Measurements from ENCODE around the gene CHD8. TPM values are rescaled to one million over a fixed set of nuclear protein-coding genes. Genes with fewer than 3 reads are reported as not detected.
A peak's percentile ranks its signal among the peaks of the same experiment; 100 is the strongest.

Gene CHD8
- total and polyA plus RNA-seq, 10 of the 15 experiments (the other 5 are each of a cell fraction or from before 2014, with no cell fraction given) = 20.2 to 79.5 (median 35.5) TPM

DNA sequence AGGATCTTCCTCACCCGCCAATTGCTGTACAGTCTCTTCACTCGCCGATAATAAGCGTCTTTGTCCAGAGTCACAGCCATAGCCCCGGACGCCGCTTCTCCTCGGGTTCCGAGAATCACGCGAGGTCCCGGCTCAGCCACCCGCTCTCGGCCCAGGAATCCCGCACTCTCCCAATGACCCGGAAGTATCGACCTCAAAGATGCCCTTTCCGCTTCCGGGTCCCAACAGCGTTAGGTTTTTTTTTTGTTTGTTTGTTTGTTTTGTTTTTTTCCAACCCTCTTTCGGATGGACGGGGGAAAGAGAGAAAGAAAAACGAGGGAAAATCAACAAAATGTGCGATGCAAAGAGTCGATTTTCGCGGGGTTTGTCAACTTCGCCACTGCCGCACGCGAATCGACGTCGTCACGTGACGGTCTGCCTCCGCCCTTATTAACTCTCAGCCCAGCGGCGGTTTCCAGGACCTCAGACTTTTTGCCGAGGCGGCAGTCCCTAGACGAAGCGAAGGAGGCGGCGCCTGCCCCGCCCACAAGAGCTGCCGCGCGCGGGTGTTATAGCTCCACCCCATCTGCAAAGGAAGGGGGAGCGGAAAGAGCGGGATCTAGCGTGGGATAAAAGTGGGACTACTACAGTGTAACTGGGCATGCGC lies 72.0 kb downstream of the CHD8 start, which contains the start of gene SUPT16H (continued):
- no peak for TF ChIP-seq IRF4 (IDR thresholded peaks at IDR 0.05; ENCODE audit: low read depth, low read length)
- TF ChIP-seq PKNOX1 (IDR thresholded peaks at IDR 0.05) = peak; percentile 69; the same call in 1 of the 2 replicates
- TF ChIP-seq HDAC2 (IDR thresholded peaks at IDR 0.05) = no peak
- peak; percentile 99 for TF ChIP-seq RAD51 (IDR thresholded peaks at IDR 0.05)
- TF ChIP-seq SKIL (IDR thresholded peaks at IDR 0.05; ENCODE audit: low read depth, poor library complexity, severe bottlenecking) = no peak
- TF ChIP-seq KLF5 (IDR thresholded peaks at IDR 0.05; ENCODE audit: partially characterized antibody) = peak; percentile 58
- TF ChIP-seq MTA2 (IDR thresholded peaks at IDR 0.05; ENCODE audit: low read depth) = peak; percentile 89
- TF ChIP-seq KDM1A (IDR thresholded peaks at IDR 0.05; ENCODE audit: borderline replicate concordance) = no peak
- TF ChIP-seq MXI1 (IDR thresholded peaks at IDR 0.05; ENCODE audit: low read depth, low read length) = peak; percentile 80; the same call in 1 of the 2 replicates
- peak; percentile 56 for TF ChIP-seq PML (IDR thresholded peaks at IDR 0.05; ENCODE audit: low read length)
- peak; percentile 71 for TF ChIP-seq CHD2 (IDR thresholded peaks at IDR 0.05; ENCODE audit: borderline replicate concordance, low read depth, low read length)
- TF ChIP-seq ZNF24 (IDR thresholded peaks at IDR 0.05) = no peak
- TF ChIP-seq, protein P1, sequence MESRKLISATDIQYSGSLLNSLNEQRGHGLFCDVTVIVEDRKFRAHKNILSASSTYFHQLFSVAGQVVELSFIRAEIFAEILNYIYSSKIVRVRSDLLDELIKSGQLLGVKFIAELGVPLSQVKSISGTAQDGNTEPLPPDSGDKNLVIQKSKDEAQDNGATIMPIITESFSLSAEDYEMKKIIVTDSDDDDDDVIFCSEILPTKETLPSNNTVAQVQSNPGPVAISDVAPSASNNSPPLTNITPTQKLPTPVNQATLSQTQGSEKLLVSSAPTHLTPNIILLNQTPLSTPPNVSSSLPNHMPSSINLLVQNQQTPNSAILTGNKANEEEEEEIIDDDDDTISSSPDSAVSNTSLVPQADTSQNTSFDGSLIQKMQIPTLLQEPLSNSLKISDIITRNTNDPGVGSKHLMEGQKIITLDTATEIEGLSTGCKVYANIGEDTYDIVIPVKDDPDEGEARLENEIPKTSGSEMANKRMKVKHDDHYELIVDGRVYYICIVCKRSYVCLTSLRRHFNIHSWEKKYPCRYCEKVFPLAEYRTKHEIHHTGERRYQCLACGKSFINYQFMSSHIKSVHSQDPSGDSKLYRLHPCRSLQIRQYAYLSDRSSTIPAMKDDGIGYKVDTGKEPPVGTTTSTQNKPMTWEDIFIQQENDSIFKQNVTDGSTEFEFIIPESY (IDR thresholded peaks at IDR 0.05) = no peak
- TF ChIP-seq PRDM15 (CRISPR knock-in tag; IDR thresholded peaks at IDR 0.05) = peak; percentile 74; the same call in 1 of the 2 replicates
- peak; percentile 44; the same call in 1 of the 2 replicates for TF ChIP-seq ZNF207 (IDR thresholded peaks at IDR 0.05; ENCODE audit: borderline replicate concordance)
- no peak; the same call in 1 of the 2 replicates for TF ChIP-seq CBFB (IDR thresholded peaks at IDR 0.05; ENCODE audit: low read depth)
- 0 out of 2 replicates have a peak, but pooled peaks have one; percentile 28 for TF ChIP-seq NR2F1 (conservative IDR thresholded peaks at IDR 0.05)
- TF ChIP-seq POLR2AphosphoS5 (IDR thresholded peaks at IDR 0.05; ENCODE audit: low read length) = peak; percentile 91
- TF ChIP-seq, protein P2, sequence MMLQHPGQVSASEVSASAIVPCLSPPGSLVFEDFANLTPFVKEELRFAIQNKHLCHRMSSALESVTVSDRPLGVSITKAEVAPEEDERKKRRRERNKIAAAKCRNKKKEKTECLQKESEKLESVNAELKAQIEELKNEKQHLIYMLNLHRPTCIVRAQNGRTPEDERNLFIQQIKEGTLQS (IDR thresholded peaks at IDR 0.05; ENCODE audit: borderline replicate concordance, extremely low read depth, low read depth, low read length) = peak; percentile 73; the same call in 1 of the 2 replicates
- no peak for TF ChIP-seq EP300 (IDR thresholded peaks at IDR 0.05; ENCODE audit: borderline replicate concordance in 1 of 2, control insufficient read depth in 1 of 2, low read depth in 2 of 2, low read length in 2 of 2)
- no peak; the same call in 1 of the 2 replicates for TF ChIP-seq ASH2L (IDR thresholded peaks at IDR 0.05; ENCODE audit: borderline replicate concordance, low read depth)
- no peak for TF ChIP-seq ZSCAN29 (IDR thresholded peaks at IDR 0.05)

Measured in GM12878 (cell line).